NK-92 (cell line): ENCODE measurements around the gene ADGRB3.

ENCODE experiments used
- DNase-seq: peaks from one replicate; lab custom pipeline; 2025; ENCODE audit not compliant: unreplicated experiment; lab: John Stamatoyannopoulos, UW

ADGRB3 gene

GRCh38 chr6:68697394-68697793 lies 62.3 kb downstream of the ADGRB3 start:
- no peak for DNase-seq

DNA sequence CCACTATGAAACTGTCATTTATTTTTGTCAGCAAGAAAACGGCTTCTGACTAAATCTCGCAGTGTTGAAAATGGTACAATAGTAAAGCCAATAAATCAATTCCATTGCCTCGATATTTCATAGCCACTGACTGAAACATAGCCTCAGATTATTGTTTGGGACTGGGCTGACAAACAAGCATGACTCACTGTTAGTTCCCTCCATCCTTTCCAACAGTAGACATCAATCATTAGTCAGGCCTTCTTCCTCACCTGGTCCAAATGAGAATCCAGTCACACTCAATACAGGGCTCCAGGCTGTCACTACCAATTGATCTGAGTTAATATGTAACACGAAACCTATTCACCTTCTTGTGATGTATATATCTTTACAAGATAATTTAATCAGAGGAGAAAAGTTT lies 66.1 kb downstream of the ADGRB3 start:
- no peak for DNase-seq

- no peak for DNase-seq
These were observed 69.4 kb downstream of the ADGRB3 start for GRCh38 chr6:68704485-68704884.

DNA sequence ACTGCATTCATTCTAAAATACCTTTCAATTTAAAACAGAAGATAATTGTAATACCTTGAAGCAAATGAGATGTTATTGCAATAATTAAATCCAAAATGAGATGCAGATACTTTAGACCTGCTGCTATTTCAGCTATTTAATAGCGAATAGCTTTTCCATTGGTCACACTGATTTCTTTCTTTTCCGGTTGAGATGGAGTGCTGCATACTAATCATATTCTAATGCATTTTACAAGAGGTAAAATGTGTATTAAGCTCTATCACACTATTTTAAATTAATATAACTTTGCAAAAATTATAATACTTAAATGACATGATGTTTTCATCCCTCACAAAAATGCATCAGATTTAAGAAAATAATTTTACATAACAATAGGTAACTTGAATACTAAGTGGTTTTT lies 74.0 kb downstream of the ADGRB3 start:
- no peak for DNase-seq

DNA sequence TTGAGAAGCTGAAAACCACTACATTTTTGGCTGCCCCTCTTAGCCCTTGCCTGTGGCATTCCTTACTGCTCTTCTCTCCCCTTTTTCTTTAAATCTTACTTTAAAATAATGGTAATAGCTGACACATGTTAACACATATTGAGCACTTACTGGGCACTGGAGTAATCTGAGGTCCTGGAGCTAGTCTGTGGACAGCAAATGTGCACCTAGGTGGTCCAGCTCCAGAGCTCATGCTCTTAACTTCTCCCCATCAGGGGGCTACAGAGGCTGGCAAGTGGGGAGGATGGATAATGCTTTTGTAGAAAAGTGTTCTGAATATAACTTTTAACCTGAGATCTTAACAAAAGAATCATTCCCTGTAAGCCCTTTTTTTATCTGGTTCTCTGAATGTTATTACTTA lies 74.8 kb downstream of the ADGRB3 start:
- DNase-seq, result no peak

DNA sequence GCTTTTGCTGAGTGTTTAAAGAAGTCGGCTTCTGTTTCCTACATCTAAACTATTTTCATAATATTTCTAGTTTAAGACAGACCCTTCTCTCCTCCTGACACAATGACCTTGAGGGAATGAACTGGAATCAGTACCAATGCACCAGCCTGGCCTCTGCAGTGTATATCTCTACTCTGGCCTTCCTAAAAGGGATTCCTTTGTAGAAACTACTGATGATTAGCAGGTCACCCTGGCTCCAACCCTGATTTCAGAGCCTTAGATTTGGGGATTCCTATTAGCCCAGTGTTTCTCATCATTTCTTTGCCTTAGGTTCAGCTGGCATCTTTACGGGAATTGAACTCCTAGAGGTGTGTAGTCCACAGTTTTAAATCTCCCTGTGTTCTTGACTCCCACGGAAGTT lies 75.4 kb downstream of the ADGRB3 start:
- no peak for DNase-seq

GRCh38 chr6:68710916-68711315 lies 75.8 kb downstream of the ADGRB3 start:
- no peak for DNase-seq

DNA sequence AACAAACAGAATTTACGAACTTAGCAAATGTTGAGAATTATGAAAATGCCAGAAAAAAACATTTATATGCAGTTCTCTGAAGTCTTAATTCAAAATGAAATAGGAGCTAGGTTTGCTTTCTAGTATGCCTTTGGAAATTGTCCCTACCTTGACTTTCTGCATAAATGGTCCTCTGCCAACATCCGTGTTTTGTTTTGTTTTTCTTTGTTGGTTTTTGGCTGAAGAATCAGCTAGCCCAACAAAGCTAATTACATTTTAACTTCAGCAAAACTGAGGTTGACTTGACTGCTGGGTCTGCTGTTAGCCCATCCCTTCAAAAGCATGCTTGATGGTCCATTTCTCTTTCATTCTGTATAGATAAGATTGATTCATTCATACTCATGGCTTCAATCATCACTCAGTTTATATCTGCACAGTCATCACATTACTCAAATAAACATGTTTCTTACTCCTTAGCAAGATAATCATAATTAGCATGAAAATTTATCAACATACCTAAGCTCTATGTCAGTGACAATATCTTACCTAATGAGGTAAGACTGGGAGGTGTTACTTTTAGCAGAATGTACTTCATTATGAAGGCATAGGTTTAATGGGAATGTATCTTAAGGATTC lies 76.4 kb downstream of the ADGRB3 start:
- DNase-seq, result no peak

DNA sequence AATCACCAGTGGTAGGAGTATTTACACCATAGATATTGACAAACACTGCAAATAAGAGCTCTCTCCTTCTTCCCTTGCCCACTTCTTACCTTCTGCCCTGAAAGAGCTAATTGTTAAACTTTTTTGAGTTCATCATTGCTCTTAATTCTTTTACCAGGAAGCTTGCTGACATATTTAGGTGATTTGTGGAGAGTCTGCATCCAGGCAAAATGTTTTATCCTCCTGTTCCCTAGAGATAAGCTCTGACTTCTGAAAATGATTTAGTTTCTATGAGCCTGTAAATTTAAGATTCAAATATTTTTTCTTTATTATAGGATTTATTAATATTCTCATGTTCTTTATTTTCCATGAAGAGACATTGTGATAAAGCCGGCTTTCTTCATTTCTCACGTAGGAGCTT lies 81.5 kb downstream of the ADGRB3 start:
- no peak for DNase-seq

GRCh38 chr6:68718385-68719073 lies 83.4 kb downstream of the ADGRB3 start:
- no peak for DNase-seq

GRCh38 chr6:68719761-68720160 lies 84.7 kb downstream of the ADGRB3 start:
- DNase-seq, result no peak

GRCh38 chr6:68722891-68723527 lies 87.9 kb downstream of the ADGRB3 start:
- DNase-seq, result no peak

GRCh38 chr6:68724060-68724459 lies 89.0 kb downstream of the ADGRB3 start:
- DNase-seq, result no peak

GRCh38 chr6:68726337-68726736 lies 91.3 kb downstream of the ADGRB3 start:
- DNase-seq, result no peak

DNA sequence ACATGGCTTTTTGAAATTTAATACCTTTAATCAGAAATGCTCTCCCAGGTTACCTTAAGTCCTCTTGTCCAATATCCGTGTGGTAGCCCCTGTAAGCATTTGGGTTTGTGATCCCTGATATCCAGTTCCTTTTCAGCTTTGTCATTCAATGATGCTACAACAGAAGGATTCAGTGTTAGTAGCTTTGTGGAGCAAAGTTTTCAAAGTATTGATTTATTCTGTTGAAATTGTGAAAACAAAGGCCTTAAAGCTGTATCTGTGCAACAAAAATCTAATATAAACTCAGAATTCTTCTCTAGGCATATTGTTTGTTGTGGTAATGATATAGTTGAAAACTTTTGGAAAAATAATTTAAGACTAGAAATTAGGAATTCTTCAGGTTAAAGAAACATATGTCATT lies 91.9 kb downstream of the ADGRB3 start:
- no peak for DNase-seq

DNA sequence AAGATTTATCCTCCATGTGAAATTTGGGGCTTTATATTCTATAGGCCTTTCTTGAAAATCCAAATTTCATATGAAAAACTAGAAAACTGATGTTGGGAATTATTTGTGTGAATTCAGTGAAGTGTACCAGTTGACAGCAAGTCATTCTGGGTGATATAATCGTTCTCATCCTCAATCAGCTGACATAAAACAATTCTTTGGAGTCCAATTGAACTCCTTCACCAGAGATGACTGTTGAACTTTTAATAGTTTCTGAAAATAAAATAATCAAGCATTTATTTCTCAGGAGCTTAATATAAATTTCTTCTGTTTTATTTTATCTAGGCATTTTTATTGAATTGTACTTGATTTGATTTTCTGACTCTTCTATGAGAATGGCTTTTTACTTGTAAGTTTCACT lies 92.6 kb downstream of the ADGRB3 start:
- DNase-seq, result no peak

GRCh38 chr6:68728159-68728979 lies 93.3 kb downstream of the ADGRB3 start:
- DNase-seq, result no peak

GRCh38 chr6:68729377-68729903 lies 94.4 kb downstream of the ADGRB3 start:
- no peak for DNase-seq

GRCh38 chr6:68730291-68731054 lies 95.4 kb downstream of the ADGRB3 start:
- no peak for DNase-seq

GRCh38 chr6:68732423-68732822 lies 97.3 kb downstream of the ADGRB3 start:
- DNase-seq, result no peak

DNA sequence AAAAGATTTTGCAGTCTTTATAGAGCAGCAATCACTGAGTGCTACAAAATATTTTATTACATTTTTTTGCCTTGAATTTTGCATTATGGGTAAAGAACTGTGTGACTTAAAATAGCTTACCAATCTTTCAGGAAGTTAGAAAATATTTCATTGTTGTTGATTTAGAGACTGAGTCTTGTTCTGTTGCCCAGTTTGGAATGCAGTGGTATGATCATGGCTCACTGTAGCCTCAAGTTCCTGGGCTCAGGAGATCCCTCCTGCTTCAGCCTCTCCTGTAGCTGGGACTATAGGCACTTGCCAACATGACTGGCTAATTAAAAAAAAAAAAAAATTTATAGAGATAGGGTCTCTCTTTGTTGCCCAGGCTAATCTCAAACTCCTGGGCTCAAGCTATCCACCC lies 100.8 kb downstream of the ADGRB3 start:
- DNase-seq, result no peak
